ENCODE data around the gene RIC1.
"Not testable (repeated sequence)": the region's sequence is repeated elsewhere in the genome, so short reads cannot be mapped to it uniquely, and the experiment has no call there.

RIC1 gene, protein sequence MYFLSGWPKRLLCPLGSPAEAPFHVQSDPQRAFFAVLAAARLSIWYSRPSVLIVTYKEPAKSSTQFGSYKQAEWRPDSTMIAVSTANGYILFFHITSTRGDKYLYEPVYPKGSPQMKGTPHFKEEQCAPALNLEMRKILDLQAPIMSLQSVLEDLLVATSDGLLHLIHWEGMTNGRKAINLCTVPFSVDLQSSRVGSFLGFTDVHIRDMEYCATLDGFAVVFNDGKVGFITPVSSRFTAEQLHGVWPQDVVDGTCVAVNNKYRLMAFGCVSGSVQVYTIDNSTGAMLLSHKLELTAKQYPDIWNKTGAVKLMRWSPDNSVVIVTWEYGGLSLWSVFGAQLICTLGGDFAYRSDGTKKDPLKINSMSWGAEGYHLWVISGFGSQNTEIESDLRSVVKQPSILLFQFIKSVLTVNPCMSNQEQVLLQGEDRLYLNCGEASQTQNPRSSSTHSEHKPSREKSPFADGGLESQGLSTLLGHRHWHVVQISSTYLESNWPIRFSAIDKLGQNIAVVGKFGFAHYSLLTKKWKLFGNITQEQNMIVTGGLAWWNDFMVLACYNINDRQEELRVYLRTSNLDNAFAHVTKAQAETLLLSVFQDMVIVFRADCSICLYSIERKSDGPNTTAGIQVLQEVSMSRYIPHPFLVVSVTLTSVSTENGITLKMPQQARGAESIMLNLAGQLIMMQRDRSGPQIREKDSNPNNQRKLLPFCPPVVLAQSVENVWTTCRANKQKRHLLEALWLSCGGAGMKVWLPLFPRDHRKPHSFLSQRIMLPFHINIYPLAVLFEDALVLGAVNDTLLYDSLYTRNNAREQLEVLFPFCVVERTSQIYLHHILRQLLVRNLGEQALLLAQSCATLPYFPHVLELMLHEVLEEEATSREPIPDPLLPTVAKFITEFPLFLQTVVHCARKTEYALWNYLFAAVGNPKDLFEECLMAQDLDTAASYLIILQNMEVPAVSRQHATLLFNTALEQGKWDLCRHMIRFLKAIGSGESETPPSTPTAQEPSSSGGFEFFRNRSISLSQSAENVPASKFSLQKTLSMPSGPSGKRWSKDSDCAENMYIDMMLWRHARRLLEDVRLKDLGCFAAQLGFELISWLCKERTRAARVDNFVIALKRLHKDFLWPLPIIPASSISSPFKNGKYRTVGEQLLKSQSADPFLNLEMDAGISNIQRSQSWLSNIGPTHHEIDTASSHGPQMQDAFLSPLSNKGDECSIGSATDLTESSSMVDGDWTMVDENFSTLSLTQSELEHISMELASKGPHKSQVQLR (N-terminal part only)

GRCh38 chr9:5628530-5629311, at the start of gene RIC1:
TSS of gene RIC1 (plus strand) at chr9:5629107. CDS start at chr9:5629310, 203 bp downstream.
- peak; percentile 96 for DNase-seq (ENCODE audit: low spot score)
- Histone ChIP-seq H3K27ac (peak within 1 kb of the TSS; percentile 93 to 94), H3K4me3 (peak within 1 kb of the TSS; percentile 79)
- no peak for TF ChIP-seq CTCF (IDR thresholded peaks at IDR 0.05)

GRCh38 chr9:5579881-5580280, 49.0 kb upstream of the RIC1 start:
- Histone ChIP-seq H3K4me3 (no peak overlapping the region), H3K27ac (no peak overlapping the region)
- DNase-seq (ENCODE audit: low spot score) = no peak
- no peak for TF ChIP-seq CTCF (IDR thresholded peaks at IDR 0.05)

- H3K4me3 ChIP-seq = no peak overlapping the region
- no peak overlapping the region for H3K27ac ChIP-seq
- TF ChIP-seq CTCF (IDR thresholded peaks at IDR 0.05) = no peak
- no peak for DNase-seq (ENCODE audit: low spot score)
Measured at GRCh38 chr9:5580650-5581049, 48.3 kb upstream of the RIC1 start.

- DNase-seq (ENCODE audit: low spot score); H3K4me3 ChIP-seq; H3K27ac ChIP-seq: not testable (repeated sequence)
Measured at GRCh38 chr9:5581706-5582105, 47.2 kb upstream of the RIC1 start.

GRCh38 chr9:5582835-5583195, 46.1 kb upstream of the RIC1 start:
- no peak for TF ChIP-seq CTCF (IDR thresholded peaks at IDR 0.05)
- no peak overlapping the region for H3K4me3 ChIP-seq
- H3K27ac ChIP-seq = peak overlapping the region in 1 of 2 donors; percentile 41
- no peak for DNase-seq (ENCODE audit: low spot score)

DNA sequence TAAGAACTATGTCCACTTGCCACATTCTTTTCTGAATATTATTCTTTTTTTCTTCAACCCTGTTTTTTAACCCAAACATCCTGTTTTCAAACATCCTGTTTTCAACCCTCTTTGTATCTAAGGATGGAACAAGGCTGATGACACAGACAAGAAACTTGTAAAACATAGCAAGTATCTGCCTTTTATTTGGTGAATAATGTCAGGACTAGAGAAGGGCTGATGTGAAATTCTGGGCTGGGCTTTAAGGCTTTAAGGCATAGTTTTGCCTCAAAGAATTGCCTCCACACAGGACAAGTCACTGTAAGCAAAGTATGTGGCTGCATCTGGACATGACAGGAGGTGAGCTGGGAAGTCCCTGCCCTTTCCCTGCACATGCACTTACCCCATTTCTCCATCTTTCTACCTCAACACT, 42.5 kb upstream of the RIC1 start:
- DNase-seq (ENCODE audit: low spot score) = no peak
- Histone ChIP-seq H3K4me3 (no peak overlapping the region), H3K27ac (no peak overlapping the region)
- TF ChIP-seq CTCF (IDR thresholded peaks at IDR 0.05) = no peak

Measured in coronary artery (tissue), 2 donors.